MV-4-11 (cell line): ENCODE results near the gene S100A10.

Experiments
- DNase-seq: peaks from one replicate; lab custom pipeline; 2025; lab: John Stamatoyannopoulos, UW

The S100A10 gene

GRCh38 chr1:151988405-151988923 is 5.2 kb downstream of the S100A10 start:
- DNase-seq: peak; percentile 57

GRCh38 chr1:151986501-151987190 is 7.0 kb downstream of the S100A10 start:
- DNase-seq: no peak

- no peak for DNase-seq
These were observed 7.9 kb downstream of the S100A10 start for GRCh38 chr1:151985768-151986167.

GRCh38 chr1:151985270-151985669 is 8.4 kb downstream of the S100A10 start:
- DNase-seq: no peak

GRCh38 chr1:151984313-151984956 is 9.2 kb downstream of the S100A10 start:
- peak; percentile 81 for DNase-seq

- DNase-seq: no peak
These were observed 11.2 kb downstream of the S100A10 start for GRCh38 chr1:151982300-151983005.

GRCh38 chr1:151981178-151981525 is 12.5 kb downstream of the S100A10 start:
- no peak for DNase-seq

- DNase-seq: no peak
These were observed 13.1 kb downstream of the S100A10 start for GRCh38 chr1:151980287-151981177.

GRCh38 chr1:151978922-151979321 is 14.7 kb downstream of the S100A10 start:
- no peak for DNase-seq

GRCh38 chr1:151977662-151978230 is 15.9 kb downstream of the S100A10 start:
- no peak for DNase-seq

- no peak for DNase-seq
These were observed 16.8 kb downstream of the S100A10 start for GRCh38 chr1:151976858-151977257.

- no peak for DNase-seq
These were observed 17.7 kb downstream of the S100A10 start for GRCh38 chr1:151976015-151976343.

GRCh38 chr1:151975311-151976014 is 18.2 kb downstream of the S100A10 start:
- no peak for DNase-seq

GRCh38 chr1:151972542-151973248 is 21.0 kb downstream of the S100A10 start:
- peak; percentile 88 for DNase-seq

- DNase-seq: no peak
These were observed 23.0 kb downstream of the S100A10 start for GRCh38 chr1:151970626-151971025.

- DNase-seq: no peak
These were observed 23.5 kb downstream of the S100A10 start for GRCh38 chr1:151970128-151970527.

- DNase-seq: no peak
These were observed 24.8 kb downstream of the S100A10 start for GRCh38 chr1:151968791-151969399.

- peak; percentile 56 for DNase-seq
These were observed 25.6 kb downstream of the S100A10 start for GRCh38 chr1:151968058-151968457.

GRCh38 chr1:151967091-151967490 is 26.6 kb downstream of the S100A10 start:
- DNase-seq: no peak

- DNase-seq: no peak
These were observed 27.6 kb downstream of the S100A10 start for GRCh38 chr1:151966061-151966460.
